HG03457 (cell line): Measurements from ENCODE around the gene COMP.

Experiments used
- ATAC-seq: cut with Tn5 transposase; IDR thresholded peaks from one replicate; pipeline ENCODE4 v1.9.1; 2021; ENCODE audit warnings: moderate number of reproducible peaks; ENCODE audit not compliant: unreplicated experiment

Gene COMP

GRCh38 chr19:18804139-18804601 is 13.1 kb upstream of the COMP start:
- no peak for ATAC-seq

DNA sequence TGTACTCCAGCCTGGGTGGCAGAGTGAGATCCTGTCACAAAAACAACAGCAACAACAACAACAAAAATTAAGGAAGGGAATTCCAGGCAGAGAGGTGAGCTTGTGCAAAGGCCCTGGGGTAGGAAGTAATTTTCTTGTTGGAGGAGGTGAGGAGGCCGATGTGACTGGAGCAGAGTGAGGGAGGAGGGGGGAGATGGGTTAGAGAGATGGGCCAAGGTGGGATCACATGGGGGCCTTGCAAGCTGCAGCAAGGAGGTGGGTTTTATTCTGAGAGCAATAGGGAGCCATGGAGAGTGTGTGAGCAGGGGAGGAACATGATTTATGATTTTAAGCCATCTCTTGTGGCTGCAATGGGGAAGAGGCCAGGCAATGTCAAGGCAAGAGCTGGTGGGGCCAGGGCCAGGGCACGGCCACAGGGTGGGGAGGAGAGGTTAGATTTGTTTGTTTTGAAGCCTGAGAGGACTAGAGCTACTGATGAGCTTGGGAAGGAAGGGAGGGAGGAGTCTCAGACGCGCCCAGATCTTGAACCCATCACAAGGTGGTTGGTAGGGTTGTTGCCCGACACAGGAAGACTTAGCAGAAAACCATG is 12.5 kb upstream of the COMP start:
- no peak for ATAC-seq

DNA sequence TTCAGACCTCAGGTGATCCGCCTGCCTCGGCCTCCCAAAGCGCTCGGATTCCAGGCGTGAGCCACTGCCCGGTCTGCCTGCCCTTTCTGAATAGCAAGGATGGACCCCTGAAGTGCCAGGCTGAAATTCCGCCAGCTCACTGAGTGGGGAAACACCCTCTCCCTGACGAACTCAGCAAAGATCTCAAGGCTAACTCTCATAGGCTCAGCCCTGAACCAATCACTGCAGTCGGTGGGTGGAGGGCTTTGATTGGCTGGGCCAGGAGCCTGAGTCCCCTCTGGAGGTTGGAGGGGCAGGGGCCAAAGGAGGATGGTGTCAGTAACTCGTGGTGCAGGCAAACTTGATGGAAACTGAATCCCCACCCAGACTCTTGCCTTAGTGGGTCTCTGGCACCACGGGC is 11.2 kb upstream of the COMP start:
- no peak for ATAC-seq

GRCh38 chr19:18800636-18801035 is 9.5 kb upstream of the COMP start:
- no peak for ATAC-seq

GRCh38 chr19:18800079-18800478 is 9.0 kb upstream of the COMP start:
- no peak for ATAC-seq

GRCh38 chr19:18799389-18799970 is 8.4 kb upstream of the COMP start:
- ATAC-seq, result no peak

GRCh38 chr19:18798384-18799352 is 7.6 kb upstream of the COMP start:
- ATAC-seq, result no peak

DNA sequence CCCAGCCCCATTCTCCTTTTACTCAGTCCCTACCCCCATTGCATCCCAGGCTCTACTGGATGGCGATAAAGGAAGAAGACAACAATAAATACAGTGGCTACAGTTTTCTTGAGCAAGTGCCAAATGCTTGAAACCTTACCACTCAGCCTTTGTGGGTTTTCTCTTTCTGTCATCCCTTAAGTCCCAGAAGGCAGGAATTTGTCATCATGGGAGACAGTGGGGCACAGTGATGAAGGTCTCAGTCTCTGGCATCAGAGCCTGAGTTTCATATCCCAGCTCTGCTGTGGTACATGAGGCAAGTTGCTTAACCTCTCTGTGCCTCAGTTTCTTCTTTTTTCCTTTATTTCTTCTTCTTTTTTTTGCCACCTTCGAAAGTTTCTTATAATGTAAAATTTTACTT is 5.1 kb upstream of the COMP start:
- no peak for ATAC-seq

DNA sequence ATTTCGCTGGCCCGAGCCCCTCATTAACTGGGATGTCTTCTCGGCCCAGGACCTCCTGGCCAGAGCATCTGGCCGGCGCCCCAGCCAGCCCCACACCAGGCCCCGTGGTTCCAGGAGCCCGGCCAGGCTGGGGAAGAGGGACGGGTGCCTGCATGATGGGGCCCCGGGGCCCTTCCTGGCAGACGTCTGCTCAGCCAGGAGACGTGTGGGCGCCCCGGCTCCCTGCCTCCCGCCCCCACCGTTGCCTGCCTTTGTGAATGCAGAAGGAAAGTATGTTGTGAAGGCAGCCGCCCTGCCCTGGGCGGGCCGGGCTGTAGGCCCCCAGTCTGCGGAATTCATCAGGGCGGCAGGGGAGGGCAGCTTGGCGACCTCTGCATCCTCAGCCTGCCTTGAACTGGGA is 4.4 kb upstream of the COMP start:
- no peak for ATAC-seq

GRCh38 chr19:18794692-18795091 is 3.6 kb upstream of the COMP start:
- ATAC-seq, result no peak

GRCh38 chr19:18794029-18794313 is 2.9 kb upstream of the COMP start:
- no peak for ATAC-seq

GRCh38 chr19:18793144-18794028 is 2.3 kb upstream of the COMP start:
- no peak for ATAC-seq

DNA sequence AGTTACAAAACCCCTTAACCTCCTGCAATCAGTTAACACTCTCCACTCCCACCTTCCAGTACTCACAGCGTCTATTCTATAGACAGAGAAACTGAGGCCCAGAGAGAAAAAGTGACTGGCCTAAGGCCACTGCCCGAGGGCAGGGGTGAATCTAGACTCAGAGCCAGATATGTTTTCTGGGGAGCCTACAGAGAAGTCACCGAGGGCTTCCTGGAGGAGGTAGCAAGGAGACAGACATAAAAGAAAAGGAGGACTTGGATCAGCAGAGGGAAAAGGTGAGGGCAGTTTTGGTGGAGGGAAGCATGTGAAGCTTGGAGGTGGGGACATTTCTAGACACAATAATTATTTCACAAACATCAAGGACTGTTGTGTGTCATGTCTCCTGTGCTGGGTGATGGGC is 1.6 kb upstream of the COMP start:
- ATAC-seq, result no peak

DNA sequence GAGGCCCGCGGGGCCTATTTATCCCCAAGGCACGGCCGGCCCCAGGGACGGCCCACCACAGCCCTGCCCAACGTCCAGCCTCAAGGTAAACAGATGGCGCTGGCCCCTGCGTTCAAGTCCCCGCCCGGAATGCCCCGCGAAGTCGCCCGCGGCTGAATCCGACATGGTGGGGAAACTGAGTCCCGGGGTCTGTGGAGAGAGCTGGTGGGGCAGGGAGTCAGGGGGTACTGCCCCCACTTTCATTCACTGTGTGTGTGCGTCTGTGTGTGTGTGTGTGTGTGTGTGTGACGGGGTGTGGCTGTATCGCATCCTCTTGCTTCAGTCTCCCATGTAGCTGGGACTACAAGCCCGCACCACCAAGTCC is 192 bp upstream of the COMP start:
- no peak for ATAC-seq

- no peak for ATAC-seq
Observed at GRCh38 chr19:18789883-18790565, 1.1 kb downstream of the COMP start.

DNA sequence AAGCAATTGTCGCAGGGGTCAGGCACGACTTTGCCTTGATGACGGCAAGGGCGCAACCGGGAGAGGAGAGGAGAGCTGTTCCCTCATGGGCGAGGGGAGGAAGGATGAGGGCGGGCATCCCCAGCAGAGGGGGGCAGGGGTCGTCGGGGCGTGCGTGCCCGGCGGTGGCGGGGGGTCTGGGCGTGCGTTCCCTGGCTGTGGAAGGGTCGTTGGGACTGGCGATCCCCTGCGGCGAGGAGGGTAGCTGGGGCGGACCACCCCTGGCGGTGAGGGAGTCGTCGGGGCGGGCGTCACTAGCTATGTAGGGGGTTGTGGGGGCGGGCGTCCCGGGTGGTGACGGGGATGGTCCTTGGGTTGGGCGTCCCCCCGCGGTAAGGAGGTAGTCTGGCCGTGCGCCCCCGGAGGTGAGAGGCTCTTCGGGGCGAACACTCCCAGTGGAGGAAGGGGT is 1.7 kb downstream of the COMP start:
- ATAC-seq, result no peak

DNA sequence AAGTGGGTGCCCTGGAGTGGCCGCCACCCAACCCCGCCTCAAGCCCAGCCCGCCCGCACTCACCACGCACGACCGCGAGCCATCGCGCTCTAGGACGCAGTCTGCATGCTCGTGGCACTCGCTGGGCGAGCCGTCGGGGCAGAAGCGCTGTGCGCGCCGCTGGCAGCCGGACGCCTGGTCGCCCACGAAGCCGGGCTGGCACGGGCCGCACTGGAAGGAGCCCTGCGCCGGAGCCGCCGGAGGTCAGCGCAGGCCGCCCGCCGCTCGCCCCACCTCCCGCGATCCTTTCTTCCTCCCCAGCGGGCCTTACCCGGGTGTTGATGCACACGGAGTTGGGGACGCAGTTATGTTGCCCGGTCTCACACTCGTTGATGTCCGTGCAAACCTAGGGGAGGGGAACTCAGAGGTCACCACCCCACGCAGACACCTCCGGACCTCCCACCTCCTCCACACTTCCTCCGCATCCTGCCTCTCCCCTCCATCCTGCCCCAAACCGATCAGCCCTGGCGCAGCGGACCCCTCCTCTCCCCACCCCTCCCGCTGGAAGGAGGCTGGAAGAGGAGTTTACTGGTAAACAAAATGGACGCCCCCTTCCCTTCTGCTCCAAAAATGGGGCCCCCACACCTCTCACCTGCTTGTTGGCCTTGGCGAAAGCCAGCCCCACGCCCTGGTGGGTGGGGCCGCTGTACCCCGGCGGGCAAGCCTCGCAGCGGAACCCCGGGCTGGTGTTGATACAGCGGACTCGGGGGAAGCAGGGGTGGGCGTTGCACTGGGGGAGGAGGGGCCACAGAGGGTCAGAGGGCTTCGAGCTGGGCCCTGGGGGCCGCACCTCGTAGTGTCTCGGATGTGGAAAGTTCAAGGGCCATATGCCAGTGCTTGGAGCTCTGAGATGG is 2.3 kb downstream of the COMP start:
- no peak for ATAC-seq

DNA sequence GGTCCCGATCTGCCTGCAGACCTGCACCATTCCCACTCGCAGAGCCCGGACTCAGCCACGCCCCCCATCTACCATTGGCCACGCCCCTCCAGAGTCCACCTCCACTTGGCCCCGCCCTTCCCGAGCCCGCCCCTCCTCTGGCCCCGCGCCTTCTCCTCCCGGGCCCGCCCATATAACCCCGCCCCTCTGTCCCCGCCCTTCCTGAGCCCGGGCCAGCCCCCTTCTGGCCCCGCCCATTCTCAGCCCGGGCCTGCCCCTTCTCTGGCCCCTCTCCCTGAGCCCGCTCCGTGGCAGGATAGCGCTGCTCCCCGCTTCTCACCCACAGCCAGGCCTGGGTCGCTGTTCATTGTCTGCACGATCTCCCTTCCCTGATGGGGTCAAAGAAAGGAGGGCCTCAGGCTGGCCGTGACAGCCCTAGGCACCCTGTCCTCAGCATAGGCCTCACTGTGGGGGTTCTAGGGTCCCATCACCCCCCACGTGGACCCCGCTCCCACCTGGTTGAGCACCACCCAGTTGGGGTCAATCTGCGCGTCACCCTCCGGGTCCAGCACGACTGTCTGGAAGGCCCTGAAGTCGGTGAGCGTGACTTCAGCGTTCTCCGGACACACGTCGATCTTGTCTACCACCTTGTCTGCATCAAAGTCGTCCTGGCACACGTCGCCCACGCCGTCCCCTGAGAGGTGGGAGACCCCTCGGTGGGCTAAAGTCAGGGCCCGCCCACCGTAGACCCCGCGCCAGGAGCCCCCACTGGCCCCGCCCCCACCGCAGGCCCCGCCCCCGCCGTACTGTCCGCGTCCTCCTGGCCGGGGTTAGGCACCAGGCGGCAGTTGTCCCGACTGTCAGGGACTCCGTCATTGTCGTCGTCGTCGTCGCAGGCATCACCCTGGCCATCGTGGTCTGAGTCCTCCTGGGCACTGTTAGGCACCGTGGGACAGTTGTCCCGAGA is 5.7 kb downstream of the COMP start:
- ATAC-seq, result no peak

DNA sequence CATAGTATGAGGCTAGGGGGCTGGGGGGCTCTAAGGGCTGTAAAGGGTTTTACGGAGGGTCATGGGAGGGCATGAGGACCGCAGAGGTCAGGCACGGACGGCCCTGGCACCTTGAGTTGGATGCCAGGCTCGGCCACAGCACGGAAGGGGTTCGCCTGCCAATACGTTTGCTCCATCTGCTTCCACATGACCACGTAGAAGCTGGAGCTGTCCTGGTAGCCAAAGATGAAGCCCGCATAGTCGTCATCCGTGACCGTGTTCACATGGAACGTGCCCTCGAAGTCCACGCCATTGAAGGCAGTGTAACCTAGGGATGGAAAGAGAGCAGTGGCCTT is 6.4 kb downstream of the COMP start:
- ATAC-seq, result no peak
